DMS153 treated with DMSO at 0.1 percent for 48 hours (cell line): Measurements from ENCODE around the gene CELSR1.
A peak's percentile ranks its signal among the peaks of the same experiment; 100 is the strongest.

Experiments used
- DNase-seq: peaks from one replicate; lab custom pipeline; 2025; ENCODE audit not compliant: unreplicated experiment; lab: John Stamatoyannopoulos, UW

Gene CELSR1

DNA sequence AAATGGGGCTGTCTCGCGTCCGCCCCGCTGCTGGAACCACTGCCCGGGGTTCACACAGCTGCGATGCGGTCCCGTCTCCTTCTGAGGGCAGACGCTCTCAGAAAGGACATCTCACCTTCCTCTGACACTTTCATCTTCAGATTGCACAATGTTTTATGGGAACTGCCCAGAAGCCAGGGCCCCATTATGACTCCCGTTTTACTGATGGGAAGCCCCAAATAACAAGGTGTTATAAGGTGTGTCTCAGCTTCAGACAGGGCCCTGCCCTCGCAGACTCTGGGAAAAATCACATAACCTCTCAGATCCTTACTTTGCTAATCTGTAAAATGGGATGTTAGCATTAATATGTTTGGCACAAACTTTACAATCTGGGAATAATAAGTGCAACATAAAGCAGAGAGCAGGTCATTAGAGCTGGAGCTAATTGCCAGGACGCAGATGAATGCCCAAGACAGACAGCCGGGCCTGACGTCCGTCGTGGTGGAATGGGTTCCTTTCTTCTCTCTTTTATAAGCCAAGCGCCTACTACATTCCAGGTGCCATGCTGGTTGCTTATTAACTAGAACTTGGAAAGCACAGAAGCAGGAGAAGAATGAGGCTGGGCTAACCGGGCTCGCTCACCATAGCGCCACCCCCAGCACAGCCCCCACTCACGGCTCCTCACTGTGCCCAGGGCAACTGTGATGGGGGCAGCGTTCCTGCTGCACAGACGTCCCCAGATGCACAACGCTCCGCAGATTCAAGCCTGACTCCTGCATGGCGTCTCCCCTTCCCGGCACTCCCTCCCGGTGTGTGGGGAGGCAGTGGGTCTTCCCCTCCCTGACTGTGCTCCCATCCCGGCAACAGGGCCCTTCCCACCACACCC, 158.1 kb downstream of the CELSR1 start:
- DNase-seq: no peak

DNA sequence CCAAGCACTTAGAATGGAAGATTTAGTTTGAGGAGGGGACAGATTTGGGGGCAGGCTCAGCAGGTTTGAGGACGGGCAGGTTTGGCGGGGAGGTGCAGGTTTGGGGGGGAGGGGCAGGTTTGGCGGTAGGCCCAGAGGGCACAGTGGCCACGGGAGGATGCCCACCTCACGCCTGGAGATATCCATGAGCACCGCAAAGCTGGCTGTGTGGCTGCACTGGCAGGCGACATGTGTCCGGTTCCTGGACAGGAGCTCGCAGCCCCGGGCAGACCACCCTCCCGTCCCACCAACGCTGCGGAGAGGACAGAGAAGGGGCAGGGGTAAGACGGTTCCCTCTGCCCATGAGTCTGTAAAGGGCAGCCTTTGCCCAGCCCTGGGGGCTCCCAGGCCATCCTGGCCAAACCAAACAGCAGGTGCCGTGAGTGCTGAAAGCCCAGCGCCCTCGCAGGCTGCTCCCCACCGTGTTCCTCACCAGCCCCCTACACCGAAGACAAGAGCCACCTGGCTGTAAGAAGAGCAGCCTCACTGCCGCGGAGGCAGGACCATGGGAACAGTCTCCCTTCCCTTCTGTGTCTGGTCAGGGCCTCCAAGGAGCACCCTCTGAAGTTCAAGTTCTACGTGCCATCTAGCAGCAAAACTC, 158.9 kb downstream of the CELSR1 start:
- DNase-seq: no peak

DNA sequence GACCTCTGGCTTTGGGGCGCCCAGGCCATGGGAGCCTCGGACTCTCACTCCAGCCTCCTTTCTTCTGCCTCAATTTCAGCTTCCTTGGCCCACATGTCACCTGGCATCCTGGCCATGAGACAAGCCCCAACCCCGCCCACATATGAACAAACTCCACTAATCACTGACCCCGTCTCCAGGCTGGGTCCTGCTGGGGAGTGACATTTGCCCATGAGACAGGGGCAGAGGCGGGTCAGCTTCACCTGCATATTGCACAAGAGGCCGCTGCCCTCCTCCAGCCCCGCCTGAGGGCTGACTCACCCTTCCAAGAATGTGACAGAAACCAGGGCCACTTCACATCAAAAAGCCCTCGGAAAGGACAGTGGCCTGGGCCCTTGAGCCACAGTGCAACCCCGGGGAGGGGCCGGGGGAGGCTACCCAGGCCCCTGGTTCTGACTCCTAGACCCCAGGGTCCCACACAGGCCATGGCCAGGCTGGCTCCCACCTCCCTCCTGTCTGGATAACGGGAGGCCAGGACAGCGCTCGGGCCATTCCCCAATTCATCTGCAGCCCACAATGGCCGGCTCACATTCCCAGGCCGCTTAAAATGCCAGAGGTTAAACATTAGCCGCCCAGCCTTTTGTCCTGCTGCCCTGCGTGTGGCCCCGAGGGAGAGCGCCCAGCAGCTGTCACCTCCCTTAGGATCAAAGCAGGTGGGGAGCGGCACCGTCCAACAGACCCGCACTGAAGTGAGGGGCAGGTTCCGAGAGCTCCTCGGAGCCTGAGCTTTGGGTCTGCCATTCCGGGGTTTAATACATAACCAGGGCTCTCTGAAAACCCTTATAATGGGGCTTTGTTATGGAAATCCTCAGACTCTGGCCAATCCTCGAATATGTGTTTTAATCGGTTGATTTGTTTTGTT, 159.6 kb downstream of the CELSR1 start:
- no peak for DNase-seq

DNA sequence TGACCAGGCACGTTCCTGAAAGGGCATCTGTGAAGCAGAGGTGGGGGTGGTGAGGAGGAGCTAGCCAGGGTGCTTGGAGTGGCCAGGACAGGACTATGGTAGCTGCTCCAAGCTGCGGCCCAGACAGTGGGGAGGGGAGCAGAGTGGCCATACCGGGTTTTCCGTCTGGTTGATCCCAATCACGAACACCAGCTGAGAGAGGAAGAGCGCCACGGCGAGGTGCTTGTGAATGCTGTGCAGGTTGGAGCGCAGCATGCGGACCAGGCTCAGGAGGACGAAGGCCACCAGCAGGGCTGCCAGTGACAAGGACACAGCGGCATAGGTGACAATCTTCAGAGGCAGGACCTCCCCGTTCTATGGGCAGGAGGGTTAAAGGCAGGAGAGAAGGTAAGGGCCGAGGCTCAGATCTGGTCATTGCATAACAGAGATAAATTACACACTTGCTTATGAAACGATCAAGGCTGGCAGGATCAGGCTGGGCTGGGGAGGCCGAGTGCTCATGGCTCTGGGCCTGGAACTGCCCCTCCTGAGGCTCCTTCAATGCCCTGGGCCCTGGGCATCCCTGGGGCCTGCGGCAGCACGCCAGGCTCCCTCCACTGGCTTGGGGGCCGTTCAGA, 160.4 kb downstream of the CELSR1 start:
- no peak for DNase-seq

DNA sequence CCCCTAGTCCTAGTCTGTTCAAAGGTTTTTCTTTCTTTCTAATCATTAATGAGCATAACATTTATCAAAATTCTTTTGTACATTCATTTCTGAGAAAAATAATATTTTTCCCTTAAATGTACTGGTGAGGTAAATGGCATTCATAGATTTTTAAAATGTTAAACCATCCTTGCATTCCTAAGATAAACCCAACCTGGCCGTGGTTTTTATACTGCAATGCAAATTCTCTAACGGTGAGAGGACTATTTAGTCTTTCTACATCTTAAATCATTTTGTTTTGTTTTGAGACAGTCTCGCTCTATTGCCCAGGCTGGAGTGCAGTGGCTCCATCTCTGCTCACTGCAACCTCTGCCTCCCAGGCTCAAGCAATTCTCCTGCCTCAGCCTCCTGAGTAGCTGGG, 161.3 kb downstream of the CELSR1 start:
- no peak for DNase-seq

DNA sequence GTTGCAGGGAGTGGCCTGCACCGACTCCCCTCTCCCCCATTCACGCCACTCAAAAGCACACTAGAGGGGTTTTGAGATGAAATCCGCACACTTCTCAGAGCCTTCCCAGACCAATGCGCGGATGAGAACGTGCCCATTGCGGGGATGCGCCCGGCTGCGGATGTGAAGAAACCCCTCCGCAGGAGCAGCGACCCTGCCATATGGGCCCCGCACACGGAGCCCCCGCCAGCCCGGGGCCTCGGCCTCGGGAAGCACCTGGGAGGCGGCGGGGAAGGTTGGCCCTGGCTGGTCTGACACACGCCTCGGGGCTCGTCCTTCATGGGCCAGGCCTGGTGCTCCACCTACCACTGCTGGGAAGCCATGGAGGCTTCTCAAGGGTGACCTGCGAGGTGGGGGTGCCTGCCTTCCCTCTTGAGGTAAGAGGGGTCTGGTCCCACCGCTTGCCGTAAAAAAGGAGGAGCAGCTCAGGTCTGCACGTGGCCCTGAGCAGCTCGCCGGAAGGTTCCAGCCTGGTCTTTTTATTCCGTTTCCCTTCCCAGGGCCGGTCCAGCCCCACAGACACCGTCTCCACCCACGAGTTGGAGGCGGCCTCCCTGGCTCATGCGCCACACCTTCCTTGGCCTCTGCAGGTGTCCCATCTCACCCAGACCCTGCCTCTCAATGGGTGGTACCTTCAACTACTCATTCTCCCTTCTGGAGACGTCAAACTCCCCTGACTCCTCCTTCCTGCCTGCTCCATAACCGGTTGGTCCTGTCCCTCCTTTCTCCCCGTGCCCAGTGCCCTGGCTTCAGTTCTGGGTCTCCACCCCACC, 162.6 kb downstream of the CELSR1 start:
- no peak for DNase-seq

DNA sequence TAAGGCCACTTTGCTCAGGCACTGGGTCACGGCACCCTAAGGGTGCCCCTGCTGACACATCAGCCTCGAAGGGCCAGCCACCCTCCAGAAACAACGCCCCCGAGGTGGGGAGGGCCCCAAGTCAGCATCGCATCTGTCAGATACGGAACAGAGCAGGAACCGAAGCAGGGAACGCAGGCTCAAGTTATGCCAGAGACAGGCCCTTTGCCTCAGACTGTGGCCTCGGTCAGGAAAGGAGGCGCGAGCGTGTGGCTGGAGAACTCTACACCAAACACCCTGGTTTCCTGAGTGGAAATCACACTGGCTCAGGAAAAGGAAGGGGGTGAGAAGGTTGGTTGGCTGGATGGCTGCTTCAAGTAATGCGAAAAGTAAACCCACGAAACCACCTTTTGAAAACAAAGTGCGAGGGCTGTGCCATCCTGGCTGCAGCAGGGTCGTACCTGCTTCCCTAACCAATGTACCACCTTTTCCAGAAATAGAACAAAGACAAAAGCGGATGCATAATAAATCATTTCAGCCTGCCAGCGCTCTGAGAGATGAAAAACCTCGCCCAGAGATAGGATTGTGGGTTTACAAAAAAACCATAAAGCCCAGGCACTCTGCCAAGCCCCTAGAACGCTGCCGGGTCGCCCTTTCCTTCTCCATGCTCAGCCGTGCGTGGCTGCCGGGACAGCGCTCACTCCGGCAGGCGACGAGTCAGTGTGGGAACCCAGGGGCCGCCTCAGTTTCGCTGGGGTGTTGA, 163.3 kb downstream of the CELSR1 start:
- DNase-seq: peak; percentile 9

DNA sequence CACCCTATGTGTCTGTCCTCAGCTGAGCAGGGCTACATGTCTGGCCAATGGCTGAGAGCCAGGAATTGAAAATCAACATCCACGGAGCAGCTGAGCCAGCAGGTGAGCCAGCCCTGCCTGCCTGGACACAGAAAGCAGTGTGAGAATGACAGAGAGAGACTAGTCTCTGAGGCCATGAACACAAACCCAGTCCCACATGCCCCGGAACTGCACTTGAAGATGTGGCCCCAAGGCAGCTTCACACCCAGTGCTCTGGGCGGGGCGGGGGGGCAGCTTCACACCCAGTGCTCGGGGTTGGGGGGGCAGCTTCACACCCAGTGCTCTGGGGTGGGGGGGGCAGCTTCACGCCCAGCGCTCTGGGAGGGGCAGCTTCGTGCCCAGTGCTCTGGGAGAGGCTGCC, 164.3 kb downstream of the CELSR1 start:
- peak; percentile 22 for DNase-seq

DNA sequence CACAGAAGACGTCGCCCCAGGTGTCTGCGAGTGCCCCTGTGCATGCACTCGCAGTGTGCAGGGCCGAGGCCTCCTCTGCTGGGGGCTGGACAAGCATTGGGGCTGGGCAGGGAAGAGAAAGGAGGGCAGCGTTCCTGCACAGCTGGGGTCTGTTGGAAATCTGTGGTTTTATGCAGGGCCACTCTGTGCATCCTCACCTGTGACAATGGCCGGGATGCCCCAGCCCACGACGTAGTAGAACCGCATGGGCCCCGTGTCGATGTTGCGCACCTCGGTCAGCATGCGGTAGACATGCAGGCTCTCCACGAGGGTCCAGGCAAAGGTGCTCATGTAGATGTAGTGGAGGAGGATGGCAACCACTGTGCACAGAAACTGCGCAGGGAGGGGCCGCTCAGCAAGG, 164.7 kb downstream of the CELSR1 start:
- DNase-seq: no peak

DNA sequence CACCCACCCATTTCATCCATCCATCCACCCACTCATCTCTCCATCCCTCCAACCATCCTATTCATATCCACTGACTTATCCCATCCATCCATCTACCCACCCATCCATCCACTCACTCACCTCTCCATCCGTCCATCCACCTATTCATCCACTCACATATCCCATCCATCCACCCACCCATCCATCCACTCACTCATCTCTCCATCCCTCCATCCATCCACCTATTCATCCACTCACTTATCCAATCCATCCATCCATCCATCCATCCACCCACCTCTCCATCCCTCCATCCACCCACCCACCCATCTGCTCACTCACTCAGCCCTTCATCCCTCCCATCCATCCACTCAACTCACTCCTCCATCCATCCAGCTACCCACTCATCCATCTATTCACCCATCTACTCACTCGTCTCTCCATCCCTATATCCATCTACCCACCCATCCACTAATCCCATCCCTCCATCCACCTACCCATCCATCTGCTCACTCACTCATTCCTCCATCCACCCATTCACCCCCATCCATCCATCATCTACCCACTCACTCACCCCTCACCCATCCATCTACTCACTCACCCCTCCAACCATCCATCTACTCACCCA, 165.7 kb downstream of the CELSR1 start:
- no peak for DNase-seq

DNA sequence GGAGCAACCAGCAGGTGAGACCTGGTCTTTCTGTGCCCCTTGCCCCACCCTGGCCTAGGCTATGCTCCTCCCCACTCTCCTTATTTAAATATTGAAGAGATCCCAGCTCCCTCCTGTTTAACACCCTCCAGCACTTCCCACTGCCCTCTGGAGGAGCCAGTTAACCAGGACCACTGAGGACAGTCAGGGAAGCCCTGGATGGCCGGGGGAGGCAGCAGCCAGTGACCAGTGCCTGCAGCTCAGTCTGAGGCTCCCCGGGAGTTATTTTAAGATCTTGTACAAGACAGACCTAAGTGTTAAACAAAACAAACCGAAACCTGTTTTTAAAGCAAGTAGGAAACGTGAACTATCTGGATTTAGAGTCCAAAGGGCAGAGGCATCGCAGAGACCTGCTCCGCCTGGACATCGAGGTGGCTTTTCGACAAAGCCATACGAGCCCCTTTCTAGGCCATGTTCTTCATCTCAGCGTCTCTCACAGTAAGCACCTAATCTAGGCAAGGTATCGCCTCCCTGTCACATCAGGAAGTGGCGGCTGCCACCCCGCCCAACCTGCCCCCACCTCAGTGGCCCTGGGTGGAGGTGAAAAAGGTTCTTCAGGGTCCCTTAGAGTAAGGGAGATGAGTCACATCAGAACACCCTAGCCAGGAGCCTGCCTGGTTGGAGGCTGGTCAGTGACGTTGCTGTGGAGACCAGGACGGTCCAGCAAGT, 166.7 kb downstream of the CELSR1 start:
- DNase-seq: no peak

DNA sequence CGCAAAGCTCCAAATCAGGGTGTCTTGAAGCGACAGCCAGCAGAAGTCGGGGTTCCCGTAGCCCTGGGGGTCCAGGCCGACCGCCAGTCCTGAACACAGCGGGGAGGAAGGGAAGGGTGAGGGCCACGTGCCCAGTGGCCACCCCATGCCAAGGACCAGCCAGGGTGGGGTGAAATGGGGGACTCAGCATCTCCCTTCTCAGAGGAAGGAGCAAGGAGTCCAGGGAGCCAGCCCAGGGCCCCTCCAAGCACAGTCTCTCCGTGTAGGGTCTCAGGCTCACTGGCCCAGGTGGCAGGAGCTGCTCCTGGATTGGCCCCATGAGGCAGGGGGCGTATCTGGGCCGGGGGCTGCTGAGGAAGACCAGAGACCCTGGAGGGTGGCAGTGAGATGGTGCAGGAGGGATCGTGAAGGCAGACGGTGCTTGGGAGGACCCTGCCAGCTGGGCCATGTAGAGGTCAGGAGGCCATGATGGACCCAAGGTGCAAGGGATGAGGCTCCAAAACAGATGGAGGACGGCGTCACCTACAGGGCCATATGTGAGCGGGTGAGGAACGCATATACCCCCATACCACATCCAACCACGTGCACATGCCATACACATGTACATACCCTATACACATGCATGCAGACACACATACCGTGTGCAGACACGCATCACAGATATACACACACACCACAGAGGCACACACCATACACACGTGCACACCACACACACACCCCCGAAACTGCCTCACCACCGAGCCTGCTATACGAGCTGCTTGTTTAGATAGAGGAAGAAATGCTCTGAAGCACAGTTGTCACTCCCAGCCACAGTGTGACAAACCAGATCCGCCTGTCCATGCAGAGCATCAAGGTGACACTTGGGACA, 167.5 kb downstream of the CELSR1 start:
- no peak for DNase-seq

DNA sequence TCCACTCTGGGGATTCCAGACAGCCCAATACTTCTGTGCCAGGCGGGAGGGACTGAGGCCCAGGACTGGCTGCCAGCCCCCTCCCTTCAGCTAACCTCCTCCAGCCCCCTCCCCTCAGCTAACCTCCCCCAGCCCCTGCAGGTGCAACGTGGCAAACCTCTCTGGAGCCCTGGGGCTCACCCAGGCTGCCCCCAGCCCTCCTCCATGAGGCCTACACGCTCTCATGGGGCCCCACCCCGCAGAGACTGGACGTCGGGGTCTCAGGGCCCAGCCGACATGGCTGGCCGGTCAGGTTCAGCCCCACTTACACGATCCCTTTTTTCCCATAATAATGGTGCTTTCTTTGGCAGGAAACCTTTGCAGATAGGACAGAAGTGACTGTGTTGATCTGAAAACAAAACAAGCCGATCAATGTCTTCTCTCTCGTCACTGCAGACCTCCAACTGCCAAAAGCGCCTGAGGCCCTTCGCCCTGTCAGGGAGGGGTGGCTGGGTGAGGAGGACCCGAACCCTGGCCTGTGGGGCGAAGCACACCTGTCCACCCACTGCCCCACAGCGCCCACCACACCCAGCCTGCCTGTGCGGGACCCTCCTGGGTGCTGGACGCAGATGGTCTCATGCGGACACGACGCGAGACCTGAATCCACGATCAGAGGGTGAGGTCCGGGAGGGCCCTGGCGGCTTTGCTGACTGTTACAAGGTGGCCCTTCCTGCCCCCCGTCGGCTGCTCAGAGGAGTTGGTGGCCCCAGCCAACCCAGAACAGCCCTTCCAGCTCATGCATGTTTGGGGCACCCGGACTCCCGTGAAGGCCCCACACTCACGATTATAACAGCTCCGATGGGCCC, 168.3 kb downstream of the CELSR1 start:
- no peak for DNase-seq

DNA sequence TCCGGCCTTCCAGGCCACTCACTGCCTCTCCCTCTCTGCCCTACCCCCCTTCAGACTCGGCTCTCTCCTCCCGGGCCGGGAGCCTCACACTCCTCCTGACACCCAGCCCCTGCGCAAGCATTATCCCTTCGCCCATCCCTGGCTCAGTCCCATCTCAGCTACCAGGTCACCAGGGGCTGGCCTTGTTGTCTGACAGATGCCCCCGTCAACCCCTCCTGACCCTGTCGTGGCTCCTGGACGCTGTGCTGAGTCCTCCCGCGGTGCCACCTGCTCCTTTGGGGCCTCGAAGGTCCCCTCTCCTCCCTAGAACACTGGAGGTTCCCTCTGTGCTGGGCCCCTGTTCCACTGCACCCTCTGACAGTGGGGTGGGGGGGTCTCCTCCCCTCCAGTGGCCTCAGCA, 169.0 kb downstream of the CELSR1 start:
- DNase-seq: no peak

DNA sequence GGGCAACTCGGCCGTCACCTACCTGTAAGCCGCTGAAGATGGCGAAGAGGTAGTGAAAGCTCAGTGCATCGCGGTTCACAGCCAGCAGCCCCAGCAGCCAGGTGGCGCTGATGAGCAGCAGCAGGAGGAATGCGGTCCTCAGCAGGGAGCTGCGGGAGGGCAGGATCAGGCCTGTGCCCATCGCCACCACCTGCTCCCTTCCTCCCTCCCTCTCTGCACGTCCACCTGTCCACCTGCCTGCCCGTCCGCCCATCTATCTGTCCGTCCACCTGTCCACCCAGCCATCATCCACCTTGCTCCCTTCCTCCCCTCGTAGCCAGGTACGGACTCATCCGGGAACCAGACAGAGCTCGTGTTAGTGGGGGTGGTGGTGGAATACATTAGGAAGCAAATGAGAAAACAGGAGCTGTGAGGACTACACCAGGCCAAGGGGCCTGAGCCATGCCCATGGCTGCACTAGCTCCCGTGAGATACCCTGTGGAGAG, 169.7 kb downstream of the CELSR1 start:
- DNase-seq: peak; percentile 58
